HepG2 (cell line): Measurements from ENCODE around the gene PARN. TPM values are rescaled to one million over a fixed set of nuclear protein-coding genes. Genes with fewer than 3 reads are reported as not detected.
A peak's percentile ranks its signal among the peaks of the same experiment; 100 is the strongest.

Experiments used
- CREBL2 ChIP-seq: sonication (generic); formaldehyde crosslinking; IDR thresholded peaks from 2 replicates; pipeline ENCODE4 v1.8.1; 2023; ENCODE audit warnings: missing genetic modification reagents, mild to moderate bottlenecking, borderline replicate concordance
- E2F1 ChIP-seq: sonication (generic); formaldehyde crosslinking; IDR thresholded peaks from 2 replicates; pipeline ENCODE4 v1.5.0; 2020; ENCODE audit warnings: missing genetic modification reagents
- HNF1A ChIP-seq, 2 experiments: sonication (generic) in 1 of 2; formaldehyde crosslinking in 1 of 2; IDR thresholded peaks; 2 replicates each; pipeline versions ENCODE4 v1.4.0 to v1.6.1; 2016 to 2020; ENCODE audit warnings: borderline replicate concordance in 1 of 2, low read depth in 1 of 2, mild to moderate bottlenecking in 1 of 2, missing genetic modification reagents in 1 of 2
- SIN3A ChIP-seq: IDR thresholded peaks from 2 replicates; pipeline ENCODE4 v1.6.1; 2011; ENCODE audit warnings: low read depth, mild to moderate bottlenecking, control low read depth, low read length, borderline replicate concordance
- ZBTB37 ChIP-seq: sonication (generic); formaldehyde crosslinking; IDR thresholded peaks from 2 replicates; pipeline ENCODE4 v1.4.0; 2020; ENCODE audit warnings: mild to moderate bottlenecking, missing genetic modification reagents
- ZFP36L2 ChIP-seq: sonication (generic); formaldehyde crosslinking; IDR thresholded peaks from 2 replicates; pipeline ENCODE4 v1.4.0; 2020; ENCODE audit warnings: missing genetic modification reagents
- ZNF326 ChIP-seq: sonication (generic); formaldehyde crosslinking; IDR thresholded peaks from 2 replicates; pipeline ENCODE4 v1.4.0; 2020; ENCODE audit warnings: missing genetic modification reagents, borderline replicate concordance
- ZNF337 ChIP-seq: sonication (generic); formaldehyde crosslinking; IDR thresholded peaks from 2 replicates; pipeline ENCODE4 v1.5.1; 2020; ENCODE audit warnings: missing genetic modification reagents, low read depth, mild to moderate bottlenecking, borderline replicate concordance
- ZNF570 ChIP-seq: sonication (generic); formaldehyde crosslinking; IDR thresholded peaks from 2 replicates; pipeline ENCODE4 v1.4.0; 2020; ENCODE audit warnings: mild to moderate bottlenecking, missing genetic modification reagents, borderline replicate concordance
- polyA plus RNA-seq, 8 experiments: library from polyadenylated mRNA; depleted of rRNA in 3 of 8; stranded (reverse) in 7 of 8; unstranded in 1 of 8; fragments of >200 nt; fragmentation: Illumina TruSeq in 4 of 8; extraction: Trizol in 4 of 8; gene quantifications; 2 replicates each; pipeline versions ENCODE4 v1.2.1 to v1.2.3, GENCODE V29; 2011 to 2016; ENCODE audit warnings: low read depth in 4 of 8, missing spikeins in 1 of 8, mixed read lengths in 1 of 8; ENCODE audit not compliant: insufficient read depth in 1 of 8
- total RNA-seq, 5 experiments: library from RNA; depleted of rRNA; stranded (reverse); fragments of >200 nt; fragmentation: Illumina TruSeq; extraction: Trizol; gene quantifications; 2 replicates each; pipeline ENCODE4 v1.2.3, GENCODE V29; 2016; ENCODE audit warnings: low read depth in 1 of 5
- TF ChIP-seq, protein P1 (sequence below): IDR thresholded peaks from 2 replicates; pipeline ENCODE4 v1.6.1; 2016; ENCODE audit warnings: low read depth, missing genetic modification reagents, missing compliant biosample characterization
- TF ChIP-seq, protein P2 (sequence below): sonication (generic); formaldehyde crosslinking; IDR thresholded peaks from 2 replicates; pipeline ENCODE4 v1.8.1; 2022; ENCODE audit warnings: low read depth, mild to moderate bottlenecking, missing genetic modification reagents

The PARN gene
- total and polyA plus RNA-seq, 2 of the 13 experiments (the other 11 are each of a cell fraction or from before 2014, with no cell fraction given): 13.3 to 47.6 TPM

DNA sequence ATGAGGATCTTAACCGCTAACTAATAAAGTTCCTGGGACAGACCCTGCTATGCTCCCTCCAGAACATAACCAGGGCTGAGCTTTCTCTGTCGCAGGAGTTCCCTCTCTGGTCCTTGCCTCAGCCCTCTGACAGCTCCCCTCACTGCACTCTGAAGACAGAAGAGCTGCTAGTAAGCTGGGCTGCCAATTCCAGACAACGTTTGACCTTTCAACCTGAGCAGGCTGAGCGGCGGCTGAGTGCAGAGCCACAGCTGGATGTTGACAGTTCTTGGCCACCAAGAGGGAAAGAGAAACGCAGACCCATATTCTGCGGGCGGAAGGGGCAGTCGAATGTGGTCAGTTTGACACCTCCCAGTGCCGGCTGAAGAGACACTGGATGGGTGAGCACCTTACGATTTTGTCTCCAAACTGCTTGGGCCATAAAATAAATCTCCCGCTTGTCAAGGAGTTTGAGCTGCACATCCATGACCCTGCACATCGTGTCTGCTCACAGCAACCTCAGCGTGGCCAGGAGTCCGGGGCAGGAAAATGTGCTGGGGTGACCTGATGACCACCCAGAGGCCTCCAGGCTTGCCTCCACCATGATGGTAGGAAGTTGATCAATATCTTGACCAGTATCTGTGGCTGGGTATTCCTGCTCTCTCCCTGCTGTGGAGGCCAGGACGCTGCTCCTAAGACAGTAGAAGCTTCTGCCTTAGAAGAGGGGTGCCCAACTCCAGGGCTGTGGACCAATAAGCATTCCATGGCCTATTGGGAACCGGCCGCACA is 209.2 kb downstream of the PARN start (continued):
- TF ChIP-seq ZBTB37 (CRISPR knock-in tag) (no peak), ZFP36L2 (CRISPR knock-in tag) (no peak), HNF1A (IDR thresholded peaks at IDR 0.05; ENCODE audit: low read depth) (no peak), HNF1A (CRISPR knock-in tag; IDR thresholded peaks at IDR 0.05; ENCODE audit: borderline replicate concordance) (no peak; the same call in 1 of the 2 replicates), ZNF570 (no peak), CREBL2 (CRISPR knock-in tag) (no peak), E2F1 (peak; percentile 38; the same call in 1 of the 2 replicates), SIN3A (no peak; the same call in 1 of the 2 replicates), ZNF326 (CRISPR knock-in tag) (no peak), ZNF337 (no peak)
- TF ChIP-seq, protein P1, sequence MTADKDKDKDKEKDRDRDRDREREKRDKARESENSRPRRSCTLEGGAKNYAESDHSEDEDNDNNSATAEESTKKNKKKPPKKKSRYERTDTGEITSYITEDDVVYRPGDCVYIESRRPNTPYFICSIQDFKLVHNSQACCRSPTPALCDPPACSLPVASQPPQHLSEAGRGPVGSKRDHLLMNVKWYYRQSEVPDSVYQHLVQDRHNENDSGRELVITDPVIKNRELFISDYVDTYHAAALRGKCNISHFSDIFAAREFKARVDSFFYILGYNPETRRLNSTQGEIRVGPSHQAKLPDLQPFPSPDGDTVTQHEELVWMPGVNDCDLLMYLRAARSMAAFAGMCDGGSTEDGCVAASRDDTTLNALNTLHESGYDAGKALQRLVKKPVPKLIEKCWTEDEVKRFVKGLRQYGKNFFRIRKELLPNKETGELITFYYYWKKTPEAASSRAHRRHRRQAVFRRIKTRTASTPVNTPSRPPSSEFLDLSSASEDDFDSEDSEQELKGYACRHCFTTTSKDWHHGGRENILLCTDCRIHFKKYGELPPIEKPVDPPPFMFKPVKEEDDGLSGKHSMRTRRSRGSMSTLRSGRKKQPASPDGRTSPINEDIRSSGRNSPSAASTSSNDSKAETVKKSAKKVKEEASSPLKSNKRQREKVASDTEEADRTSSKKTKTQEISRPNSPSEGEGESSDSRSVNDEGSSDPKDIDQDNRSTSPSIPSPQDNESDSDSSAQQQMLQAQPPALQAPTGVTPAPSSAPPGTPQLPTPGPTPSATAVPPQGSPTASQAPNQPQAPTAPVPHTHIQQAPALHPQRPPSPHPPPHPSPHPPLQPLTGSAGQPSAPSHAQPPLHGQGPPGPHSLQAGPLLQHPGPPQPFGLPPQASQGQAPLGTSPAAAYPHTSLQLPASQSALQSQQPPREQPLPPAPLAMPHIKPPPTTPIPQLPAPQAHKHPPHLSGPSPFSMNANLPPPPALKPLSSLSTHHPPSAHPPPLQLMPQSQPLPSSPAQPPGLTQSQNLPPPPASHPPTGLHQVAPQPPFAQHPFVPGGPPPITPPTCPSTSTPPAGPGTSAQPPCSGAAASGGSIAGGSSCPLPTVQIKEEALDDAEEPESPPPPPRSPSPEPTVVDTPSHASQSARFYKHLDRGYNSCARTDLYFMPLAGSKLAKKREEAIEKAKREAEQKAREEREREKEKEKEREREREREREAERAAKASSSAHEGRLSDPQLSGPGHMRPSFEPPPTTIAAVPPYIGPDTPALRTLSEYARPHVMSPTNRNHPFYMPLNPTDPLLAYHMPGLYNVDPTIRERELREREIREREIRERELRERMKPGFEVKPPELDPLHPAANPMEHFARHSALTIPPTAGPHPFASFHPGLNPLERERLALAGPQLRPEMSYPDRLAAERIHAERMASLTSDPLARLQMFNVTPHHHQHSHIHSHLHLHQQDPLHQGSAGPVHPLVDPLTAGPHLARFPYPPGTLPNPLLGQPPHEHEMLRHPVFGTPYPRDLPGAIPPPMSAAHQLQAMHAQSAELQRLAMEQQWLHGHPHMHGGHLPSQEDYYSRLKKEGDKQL (CRISPR knock-in tag): no peak
- TF ChIP-seq, protein P2, sequence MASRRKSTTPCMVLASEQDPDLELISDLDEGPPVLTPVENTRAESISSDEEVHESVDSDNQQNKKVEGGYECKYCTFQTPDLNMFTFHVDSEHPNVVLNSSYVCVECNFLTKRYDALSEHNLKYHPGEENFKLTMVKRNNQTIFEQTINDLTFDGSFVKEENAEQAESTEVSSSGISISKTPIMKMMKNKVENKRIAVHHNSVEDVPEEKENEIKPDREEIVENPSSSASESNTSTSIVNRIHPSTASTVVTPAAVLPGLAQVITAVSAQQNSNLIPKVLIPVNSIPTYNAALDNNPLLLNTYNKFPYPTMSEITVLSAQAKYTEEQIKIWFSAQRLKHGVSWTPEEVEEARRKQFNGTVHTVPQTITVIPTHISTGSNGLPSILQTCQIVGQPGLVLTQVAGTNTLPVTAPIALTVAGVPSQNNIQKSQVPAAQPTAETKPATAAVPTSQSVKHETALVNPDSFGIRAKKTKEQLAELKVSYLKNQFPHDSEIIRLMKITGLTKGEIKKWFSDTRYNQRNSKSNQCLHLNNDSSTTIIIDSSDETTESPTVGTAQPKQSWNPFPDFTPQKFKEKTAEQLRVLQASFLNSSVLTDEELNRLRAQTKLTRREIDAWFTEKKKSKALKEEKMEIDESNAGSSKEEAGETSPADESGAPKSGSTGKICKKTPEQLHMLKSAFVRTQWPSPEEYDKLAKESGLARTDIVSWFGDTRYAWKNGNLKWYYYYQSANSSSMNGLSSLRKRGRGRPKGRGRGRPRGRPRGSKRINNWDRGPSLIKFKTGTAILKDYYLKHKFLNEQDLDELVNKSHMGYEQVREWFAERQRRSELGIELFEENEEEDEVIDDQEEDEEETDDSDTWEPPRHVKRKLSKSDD (CRISPR knock-in tag): no peak
